GM10847 (cell line): ENCODE data around the gene KDM7A.

Experiments used
- POLR2A ChIP-seq: IDR thresholded peaks from 2 replicates; pipeline ENCODE4 v1.6.1; 2011; ENCODE audit not compliant: insufficient read length; ENCODE audit errors: extremely low read depth

The KDM7A gene

GRCh38 chr7:140176811-140177702 lies at the start of gene KDM7A:
KDM7A (minus strand) TSS chr7:140176983; CDS start chr7:140176937, 46 bp downstream.
- TF ChIP-seq POLR2A = no peak

GRCh38 chr7:140225562-140226249 lies 48.9 kb upstream of the KDM7A start:
- TF ChIP-seq POLR2A = no peak

DNA sequence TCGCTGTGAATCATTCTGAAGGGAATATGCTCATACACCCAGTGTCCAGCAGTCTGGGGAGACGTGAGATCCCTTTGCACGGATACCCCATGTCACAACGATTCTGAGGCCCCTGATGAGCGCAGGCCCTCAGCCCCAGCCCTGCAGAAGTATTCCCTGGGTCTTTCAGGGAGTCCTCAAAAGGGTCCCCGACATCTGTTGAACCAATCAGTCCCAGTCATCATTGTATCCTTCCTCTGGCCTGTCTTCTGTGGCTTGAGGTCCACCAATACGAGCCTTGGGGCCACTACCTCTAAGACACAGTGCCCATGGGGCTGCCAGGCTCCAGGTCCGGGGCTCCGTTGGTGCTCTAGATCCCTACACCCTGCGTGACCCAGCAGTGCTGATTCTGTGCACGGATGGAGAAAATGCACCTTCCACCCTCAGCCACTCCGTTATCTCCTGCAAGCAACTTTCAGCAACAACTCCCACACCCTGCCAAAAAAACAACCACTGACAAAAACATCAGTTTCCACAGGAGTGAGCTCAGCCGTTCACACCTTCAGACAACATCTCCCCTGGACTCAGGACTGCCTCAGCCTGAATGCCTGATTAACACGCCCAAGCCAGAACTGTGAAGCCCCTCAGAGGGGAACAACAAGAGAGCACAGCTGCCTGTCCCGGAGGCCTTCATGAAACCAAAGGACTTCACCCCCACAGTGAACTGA lies 46.9 kb upstream of the KDM7A start:
- no peak for TF ChIP-seq POLR2A

GRCh38 chr7:140222814-140223213 lies 46.0 kb upstream of the KDM7A start:
- TF ChIP-seq POLR2A = no peak

GRCh38 chr7:140219672-140220524 lies 43.1 kb upstream of the KDM7A start:
- TF ChIP-seq POLR2A = no peak

GRCh38 chr7:140218656-140219055 lies 41.9 kb upstream of the KDM7A start:
- TF ChIP-seq POLR2A = no peak

- TF ChIP-seq POLR2A = no peak
These were observed 41.1 kb upstream of the KDM7A start for GRCh38 chr7:140217750-140218501.

DNA sequence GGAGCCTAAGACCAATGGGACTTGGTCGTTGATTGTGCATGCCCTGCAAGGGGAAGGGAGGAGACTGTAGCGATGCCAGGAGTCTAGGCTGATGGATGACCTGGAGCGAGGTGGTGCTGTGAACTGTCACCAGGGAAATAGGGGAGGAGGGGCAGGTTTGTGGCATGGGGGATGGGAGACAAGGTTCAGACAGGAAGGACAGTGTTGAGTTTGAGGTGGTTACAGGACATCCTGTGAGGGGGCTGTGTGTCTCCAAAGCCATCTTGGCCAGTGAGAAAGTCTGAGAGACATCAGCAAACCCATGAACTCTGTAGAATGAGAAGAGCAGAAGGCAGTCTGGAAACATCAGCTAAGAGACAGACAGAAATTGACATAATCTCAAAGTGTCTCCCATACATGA lies 38.5 kb upstream of the KDM7A start:
- no peak for TF ChIP-seq POLR2A

DNA sequence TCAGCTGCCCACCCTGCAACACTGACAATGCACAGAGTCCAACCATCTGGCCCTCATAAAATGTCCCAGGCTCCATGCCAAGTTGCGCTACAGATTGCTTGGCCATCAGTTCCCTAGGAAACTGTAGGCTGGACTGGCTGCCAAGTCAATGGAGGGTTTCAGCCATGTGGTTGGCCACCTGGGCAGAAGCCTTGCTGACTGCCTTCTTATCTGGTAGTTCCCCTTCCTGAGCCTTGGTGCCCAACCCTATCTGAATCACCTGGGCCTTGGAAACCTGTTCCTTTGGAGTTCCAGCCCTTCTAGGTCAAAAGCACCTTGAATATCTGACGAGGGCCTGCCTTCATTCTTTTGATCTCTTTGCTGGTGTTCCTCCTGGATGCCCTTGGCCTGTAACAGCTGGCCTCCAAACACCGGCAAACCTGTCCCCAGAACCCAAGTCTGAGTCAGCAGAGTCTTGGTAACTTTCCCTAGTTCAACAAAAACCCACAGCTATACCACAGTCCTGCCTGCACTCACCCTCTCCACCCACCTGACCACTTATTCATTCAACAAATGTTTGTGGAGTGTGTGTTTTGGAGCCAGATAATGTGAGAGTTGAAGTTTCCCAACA lies 37.4 kb upstream of the KDM7A start:
- TF ChIP-seq POLR2A = no peak

- TF ChIP-seq POLR2A = no peak
These were observed 36.9 kb upstream of the KDM7A start for GRCh38 chr7:140213684-140214074.

DNA sequence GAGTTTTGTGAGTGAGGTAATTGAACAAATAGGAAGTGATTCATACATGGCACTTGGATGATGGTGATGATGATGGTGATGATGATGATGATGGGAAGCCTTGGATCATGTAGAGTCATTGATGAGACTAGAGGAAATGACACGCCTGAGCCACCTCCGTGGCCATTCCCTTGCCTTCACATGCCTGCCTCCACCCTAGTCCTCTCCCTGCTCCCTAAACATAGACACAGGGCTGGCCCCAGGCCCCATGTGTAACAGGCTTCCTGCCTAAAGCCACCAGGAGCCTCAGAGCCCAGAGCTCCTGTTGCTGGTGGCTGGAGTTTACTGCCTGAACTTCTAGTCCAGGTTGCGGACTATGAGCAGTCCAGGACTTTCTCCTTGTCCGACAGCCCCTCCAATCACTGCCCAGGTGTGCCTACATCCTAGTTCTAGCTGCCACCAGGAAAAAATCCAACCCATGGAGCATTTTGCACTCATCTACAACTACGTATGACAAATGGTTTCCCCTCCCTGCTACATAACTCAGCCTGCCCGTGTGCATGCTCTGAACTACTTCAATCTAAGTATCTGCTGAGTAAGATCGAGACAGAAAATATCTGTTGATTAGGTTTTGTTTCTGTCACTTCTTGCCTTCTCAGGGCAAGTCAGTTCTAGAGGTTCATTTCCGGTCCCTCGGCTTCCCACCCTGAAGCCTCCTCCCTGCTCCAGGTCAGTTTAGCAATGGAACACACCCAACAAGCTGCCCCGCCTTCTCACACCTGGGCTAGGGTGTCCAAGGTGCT lies 35.5 kb upstream of the KDM7A start:
- no peak for TF ChIP-seq POLR2A

DNA sequence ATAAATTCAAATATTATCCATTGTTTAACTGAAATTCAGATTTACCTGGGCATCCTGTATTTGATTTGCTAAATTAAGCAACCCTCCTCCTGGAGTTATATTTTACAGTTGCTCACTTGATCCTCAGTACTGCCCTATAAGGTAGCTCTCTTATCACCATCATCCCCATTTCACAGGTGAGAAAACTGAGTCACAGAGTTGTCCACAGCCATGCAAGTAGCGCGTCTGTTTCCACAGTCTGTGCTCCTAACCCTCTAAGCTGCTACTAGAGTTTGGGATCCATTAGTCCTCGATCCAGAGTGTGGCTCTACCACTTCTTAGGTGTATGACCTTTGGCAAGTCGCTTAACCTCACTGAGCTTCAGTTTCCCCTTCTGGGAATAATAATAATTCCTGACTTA lies 34.9 kb upstream of the KDM7A start:
- no peak for TF ChIP-seq POLR2A

DNA sequence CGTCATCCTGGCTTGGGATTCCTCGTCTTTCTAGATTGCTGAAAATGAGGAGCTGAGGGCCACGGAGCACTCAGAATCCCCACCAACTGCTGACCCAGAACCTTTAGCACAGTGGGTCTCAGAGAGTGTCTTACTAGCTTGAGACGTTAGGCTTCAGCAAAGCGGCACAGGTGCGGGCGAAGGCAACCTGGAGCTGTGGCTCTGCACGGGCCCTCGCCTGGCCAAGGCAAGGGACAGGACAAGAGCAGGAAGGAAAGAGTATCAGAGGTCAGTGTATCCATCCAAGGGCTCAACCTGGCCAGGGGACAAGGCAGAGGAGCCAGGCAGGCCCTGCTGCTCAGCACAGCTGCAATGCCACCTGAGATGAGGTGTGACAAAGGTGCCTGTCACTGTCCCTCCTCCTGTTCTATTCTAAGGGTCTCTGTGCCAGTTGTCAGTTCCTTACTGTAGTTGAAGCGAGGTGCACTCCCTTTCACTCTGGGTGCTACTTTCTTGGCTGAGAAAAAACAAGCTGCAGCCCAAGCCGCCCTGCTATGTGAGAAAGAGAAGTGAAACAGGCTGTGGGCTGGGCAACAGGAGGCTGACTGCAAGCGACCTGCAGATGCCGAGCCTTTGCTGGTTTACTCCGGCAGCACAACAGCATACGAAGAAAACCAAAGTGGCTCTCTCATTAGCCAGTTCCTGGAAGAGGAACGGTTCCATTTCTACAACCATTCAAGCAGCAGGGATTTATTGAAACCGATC lies 33.3 kb upstream of the KDM7A start:
- no peak for TF ChIP-seq POLR2A
